Activated CD4-positive, alpha-beta T cell treated with anti-CD3 and anti-CD28 coated beads, Interleukin-2, amount 50 U/mL, for 1 hour (primary cell): Measurements from ENCODE around the gene ACTBL2.

Experiments
- DNase-seq: peaks from one replicate; pipeline ENCODE4 v3.0.0-alpha.2; 2020

Gene ACTBL2

DNA sequence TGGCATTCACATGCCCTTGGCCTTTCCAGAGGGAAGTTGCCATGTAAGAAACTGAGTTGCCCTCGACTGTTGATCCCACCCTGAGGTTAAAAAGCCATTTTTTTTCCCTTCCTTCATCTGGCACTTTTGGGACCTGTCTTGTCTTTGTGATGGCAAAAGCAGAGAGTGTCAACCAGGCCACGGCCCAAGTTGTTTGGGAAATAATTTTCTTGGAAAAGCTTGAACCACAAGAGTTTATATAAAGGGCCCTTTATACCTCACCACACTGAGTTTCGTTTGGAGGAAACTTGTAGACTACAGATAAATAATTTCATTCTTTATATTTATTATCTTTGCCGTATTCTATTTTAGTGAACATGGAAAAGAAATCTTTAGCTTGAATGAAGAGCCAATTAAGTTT lies 34.3 kb downstream of the ACTBL2 start:
- DNase-seq = no peak

DNA sequence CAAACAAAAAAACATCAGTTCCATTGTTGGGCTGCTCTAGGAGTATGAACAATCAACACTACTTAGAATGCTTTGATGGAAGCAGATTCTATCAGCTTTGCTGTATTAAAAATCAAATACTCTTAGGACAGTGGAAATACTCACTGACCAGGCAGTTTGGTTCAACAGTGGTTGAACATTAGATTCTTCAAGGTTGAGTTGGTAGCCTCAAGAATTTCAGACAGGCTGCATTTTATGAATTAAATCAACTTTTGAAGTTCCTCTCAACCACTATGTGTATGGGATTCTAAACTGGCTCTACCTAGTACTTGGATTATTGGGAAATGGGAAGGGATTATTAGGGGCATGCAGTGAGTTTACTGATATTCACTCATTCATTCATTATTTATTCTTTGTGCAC lies 35.0 kb downstream of the ACTBL2 start:
- DNase-seq = no peak

DNA sequence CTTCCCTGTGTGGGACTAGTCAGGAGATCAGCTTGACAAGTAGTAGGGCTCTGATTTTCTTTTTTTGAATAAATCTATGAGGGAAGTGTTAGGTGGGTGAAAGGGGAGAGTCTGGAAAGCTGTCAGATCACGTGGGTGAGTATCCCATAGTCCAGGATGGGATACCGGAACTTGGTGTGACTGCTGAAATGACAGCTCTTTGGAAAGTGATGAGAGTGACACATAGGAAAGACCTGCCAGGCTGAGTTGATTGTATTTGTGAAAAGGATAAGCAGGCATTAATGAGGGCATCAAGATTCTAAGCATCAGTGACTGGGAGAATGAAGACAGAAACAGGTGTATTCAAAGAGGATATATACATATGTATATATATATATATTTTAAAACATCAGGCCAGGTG lies 35.6 kb downstream of the ACTBL2 start:
- DNase-seq = no peak

DNA sequence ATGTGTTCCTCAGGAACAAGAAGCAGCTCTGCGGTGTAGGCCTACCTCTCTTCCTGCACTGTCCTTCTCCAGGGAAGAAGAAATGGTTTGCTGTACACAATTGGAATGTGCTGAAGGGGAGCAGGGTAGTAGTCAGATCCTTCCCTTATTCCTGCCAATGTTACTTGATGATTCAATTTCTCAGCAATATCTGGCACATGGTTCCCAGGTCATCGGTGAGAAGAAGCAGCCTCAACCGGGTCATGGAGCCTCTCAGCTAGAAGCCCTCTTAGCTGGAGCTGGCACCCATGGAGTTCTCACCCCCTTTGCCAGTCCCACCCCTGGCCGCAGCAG lies 36.9 kb downstream of the ACTBL2 start:
- no peak for DNase-seq

DNA sequence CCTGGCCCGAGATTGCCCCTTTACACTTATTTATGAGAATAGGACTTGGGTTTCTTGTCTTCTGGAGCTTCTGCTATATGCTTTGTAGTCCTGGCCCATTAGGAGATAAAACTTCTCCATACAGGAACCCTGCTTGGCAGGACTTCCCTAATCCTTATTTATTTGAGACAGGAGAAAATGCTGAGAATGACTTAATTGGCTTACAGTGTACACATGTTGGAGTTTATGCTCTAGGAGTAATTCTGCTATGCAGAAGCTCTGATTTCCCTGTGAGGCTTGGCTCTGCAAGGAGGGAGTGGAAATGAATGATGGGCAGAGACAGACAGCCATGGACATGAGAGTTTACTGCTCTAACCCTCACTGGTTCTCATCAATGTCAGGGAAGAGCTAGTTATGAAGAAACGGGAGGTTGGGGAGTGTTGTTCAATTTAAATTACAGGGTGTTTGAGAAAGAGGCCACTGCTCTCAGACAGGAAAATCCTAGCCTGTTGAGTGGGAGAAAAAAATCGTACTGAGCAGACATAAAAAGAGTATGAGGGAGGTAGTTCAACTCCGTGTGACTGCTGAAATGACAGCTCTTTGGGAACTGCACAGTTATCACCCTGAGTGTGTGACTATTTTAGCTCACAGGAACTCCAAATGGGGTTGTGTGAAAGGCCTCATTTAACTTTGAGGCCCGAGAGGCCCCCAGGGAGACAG lies 37.5 kb downstream of the ACTBL2 start:
- DNase-seq = no peak

DNA sequence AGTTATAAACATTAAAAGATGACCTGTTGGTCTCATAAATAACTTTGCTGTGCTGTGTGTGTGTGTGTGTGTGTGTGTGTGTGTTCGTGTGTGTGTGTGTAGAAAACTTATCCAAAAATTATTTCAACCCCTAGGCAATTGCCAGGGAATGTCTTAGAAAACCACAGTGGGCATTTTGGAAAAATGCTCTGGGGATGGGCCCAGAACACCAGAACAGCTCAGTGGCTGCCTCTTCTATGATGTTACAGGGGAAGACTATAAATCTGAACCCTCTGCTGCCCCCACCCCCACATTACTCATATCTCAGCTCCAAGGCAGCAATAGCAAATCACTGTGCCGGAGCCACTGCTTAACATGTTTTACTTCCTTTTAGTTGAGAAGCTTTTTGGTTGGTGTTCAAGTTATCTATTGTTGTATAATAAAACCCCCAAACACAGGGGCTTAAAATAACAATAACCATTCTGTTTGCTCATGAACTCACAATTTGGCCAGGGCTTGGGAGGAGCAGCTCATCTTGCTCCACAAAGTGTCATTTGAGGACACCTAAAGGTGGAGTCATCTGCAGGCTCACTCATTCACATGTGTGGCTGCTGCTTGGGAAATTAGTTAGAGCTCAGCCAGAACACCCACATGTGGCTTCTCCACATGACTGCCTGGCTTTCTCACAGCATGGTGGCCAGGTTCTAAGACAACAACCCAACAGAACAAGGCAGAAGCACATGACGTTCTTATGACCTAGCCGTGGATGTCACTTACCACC lies 40.4 kb downstream of the ACTBL2 start:
- DNase-seq = no peak

DNA sequence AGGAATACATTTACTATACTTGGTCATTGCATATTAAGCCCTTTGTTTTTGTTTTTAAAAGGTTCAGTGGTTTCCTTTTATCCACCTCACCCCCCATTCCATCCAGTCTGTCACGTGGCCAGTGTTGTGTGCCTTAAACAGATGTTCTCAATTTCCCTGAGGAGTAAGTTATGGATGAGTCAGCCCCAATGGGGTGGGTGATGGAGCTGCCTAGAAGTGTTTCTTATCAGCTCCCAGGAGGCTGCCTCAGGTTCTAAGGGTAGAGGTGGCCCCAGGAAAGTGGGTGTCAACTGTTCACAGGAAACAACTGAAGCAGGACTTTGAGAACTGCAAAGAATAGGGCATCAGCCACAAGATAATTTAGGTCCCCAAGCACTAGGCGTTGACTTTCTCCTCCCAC lies 41.1 kb downstream of the ACTBL2 start:
- no peak for DNase-seq

DNA sequence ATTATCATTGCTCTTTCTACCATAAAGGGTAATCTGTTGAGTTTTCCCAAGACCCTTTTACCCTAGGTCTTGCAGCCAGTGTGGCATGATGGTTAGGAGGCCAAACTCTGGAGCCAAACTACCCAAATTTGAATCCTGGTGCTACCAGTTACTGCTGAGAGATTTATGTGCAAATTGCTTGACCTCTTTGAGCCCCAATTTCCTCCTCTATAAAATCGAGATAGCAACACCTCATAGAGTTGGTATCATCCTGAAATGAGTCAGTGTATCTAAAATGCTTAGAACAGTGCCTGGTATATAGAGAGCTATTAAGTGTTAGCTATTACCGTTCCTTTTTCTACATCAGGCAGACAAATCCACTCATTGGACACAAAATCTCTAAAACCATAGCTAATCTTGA lies 43.0 kb downstream of the ACTBL2 start:
- no peak for DNase-seq

DNA sequence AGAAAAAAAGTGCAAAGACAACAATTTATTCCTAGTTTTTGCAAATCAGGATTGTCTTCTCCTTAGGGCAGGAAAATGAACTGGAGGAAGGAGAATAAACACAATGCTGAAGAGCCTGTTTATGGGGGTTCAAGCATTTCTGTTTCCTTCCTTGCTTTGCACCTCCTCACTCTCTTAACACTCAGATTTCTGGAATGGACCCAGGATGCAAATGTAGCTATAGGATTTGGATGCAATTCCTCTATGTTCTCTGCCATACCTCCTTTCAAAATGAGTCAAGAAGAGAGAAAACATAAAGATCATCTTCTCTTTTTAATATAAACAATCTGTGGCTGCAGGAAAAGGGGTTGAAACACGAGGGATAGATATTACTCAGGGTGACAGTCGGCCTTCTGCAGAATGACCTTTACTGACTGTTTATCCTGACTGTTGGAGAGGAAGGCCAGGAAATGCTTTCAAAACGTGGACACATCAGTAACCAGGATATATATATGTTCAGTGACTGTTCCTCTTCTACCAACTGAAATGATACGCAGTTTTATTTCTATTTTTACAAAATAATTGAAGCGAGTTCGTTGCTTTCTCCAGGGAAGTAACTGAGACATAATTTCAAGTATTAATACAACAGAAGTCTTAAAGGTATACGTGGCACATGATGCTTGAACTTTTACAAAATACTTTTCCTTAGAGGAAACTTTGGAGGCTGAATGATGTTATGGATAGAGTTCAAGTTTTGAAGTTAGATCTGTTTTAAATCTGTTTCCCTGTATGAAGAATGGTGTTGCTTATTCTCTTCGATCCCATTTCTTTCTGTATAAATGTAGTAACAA lies 44.4 kb downstream of the ACTBL2 start:
- no peak for DNase-seq

DNA sequence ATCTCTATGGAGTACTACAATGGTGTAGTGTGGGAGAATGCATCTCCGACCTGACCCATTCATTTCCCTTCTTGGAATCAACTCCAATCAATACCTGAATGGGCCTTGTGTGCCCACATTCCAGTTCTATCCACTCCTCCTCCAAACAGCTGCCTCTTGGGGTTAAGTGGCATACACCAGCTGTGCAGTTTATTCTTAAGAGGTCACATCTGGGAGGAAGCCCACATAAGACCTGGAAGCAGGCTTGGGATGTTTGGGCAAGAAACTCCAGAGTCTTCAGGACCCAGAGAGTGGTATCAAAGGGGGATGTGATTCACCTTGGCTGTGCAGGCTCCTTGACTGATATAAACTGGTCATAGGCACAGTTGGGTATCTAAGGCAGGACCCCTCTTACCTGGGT lies 46.0 kb downstream of the ACTBL2 start:
- no peak for DNase-seq

DNA sequence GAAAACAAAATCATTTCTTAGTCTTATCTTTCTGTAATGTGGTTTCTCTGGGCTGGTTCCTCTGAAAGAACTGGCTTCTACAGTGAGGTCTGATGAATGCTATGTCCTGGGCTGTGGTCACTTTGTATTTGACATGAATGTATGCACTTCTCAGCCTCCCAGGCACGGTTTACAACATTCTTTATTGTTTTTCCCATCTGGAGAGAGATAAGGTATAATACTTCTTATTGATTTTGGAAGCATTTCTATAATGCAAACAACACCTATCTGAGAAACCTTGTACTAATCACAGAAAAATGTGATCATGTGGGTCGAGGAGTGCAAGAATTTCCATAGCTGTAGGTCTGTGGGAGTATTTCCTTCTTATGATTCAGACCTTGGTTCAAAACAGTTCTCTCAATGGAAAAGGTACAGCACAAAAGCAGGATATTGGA lies 46.9 kb downstream of the ACTBL2 start:
- DNase-seq = no peak

DNA sequence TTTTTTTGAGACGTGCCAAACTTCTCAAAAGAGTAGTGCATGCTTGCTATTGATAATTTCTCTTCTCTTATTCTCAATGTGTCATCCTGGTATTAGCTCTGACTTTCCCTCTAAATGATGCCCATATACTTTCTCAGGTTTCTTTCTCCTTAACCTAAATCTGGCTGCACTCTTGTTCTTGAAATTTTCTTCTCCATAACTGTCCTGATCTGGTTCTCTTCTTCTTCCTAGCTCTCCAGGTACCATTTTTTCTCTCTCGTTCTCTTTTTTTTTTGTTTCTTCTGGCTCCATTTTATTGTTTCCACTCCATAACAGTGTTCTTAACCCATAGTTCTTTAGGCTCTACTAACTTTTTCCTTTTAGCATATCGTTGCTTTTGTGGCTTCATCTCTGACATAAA lies 47.9 kb downstream of the ACTBL2 start:
- DNase-seq = no peak

DNA sequence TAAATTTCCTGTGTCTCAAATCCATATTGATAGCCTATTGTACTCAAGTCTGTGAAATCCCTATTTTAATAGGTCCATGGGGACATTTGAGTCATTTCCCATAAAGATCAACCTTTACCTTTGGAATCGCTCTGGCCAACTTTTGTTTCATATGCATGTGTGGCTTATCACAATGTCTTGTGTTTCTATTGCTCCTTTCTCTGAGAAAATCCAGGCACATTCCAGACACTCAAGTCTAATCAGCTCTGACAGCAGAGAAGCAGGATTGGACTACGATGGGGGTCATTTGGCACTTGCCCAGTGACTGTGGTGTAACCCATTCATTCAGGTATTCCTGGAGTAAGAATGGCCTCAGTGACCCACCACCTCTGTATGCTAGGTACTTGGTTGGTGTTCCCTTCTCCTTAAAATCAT lies 48.4 kb downstream of the ACTBL2 start:
- DNase-seq = no peak

DNA sequence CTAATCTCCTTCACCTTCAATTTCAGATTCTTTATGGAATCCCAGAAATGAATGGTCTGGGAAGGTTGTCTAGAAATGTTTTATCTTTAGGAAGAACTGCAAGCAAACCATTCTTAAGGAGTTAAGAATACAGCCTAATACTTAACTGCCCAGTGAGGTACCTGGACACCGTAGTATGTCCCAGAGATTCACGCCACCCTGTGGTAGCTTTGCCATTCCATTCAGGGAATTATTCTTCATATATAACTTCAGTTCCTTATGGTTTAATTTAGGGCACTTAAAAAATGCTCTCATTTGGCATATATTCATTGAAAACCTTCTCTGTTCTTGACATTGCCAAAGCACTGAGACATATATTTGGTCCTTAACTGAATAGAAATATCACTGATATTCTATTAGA lies 49.7 kb downstream of the ACTBL2 start:
- DNase-seq = no peak

DNA sequence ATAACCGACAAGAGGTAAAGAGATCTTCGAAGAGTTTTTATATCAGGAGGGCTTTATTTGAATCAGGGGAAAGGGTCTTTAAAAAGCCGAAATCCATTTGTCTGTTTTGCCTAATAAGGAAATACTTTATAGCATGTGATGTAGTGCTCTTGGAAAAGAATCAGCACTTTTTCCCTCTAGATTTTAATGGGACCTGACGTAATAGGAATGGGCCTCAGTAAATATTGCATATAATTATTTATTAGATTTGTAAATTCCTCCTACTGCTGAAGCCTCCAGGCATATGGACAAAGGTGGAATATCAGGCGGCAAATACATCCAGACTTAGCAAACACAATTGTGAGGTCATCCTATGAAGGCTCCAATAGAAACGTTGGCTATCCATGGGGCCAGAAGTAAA lies 50.9 kb downstream of the ACTBL2 start:
- no peak for DNase-seq
